HG03575 (cell line): Measurements from ENCODE around the gene COL4A1.

ENCODE experiments used
- ATAC-seq: cut with Tn5 transposase; IDR thresholded peaks from one replicate; pipeline ENCODE4 v1.9.1; 2021; ENCODE audit not compliant: unreplicated experiment, insufficient number of reproducible peaks, low FRiP score; ENCODE audit errors: extremely low read depth

The COL4A1 gene

DNA sequence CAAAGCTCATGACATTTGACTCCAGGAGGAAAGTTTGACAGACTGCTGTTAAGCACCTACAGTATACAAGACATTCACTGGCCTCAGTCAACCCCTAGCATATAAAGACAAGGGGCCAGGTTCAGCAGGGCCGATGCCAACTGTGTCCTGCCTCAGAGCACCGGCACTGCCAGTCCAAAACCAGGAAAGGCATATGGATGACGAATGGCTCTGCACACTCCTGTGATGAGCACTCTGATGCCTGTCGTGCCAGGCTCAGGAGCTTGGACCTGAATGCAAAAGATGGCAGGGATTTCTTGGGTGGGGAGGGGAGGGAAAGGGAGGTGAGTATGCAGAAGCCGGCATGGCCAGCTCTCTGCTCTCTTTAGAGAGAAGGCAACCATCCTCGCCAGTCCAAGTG lies 38.9 kb downstream of the COL4A1 start:
- ATAC-seq = no peak

DNA sequence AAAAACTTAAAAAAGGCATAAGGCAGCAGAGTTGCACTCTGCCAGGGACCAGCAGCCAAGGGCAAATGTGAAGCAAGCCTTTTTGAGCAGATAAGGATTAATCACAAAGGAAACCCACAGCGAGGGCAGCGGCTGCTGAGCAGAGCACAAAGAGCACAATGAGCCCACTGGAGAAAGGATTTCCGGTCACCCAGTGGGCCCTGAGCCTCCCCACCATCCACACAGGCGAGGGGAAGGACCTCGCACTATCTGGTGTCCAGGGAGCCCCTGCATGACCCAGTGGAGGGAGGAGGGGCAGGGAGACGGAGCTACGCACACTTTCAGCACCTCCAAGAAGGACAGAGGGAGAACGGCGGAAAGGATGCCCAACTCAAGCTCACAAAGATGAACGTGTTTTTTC lies 40.0 kb downstream of the COL4A1 start:
- ATAC-seq = no peak

DNA sequence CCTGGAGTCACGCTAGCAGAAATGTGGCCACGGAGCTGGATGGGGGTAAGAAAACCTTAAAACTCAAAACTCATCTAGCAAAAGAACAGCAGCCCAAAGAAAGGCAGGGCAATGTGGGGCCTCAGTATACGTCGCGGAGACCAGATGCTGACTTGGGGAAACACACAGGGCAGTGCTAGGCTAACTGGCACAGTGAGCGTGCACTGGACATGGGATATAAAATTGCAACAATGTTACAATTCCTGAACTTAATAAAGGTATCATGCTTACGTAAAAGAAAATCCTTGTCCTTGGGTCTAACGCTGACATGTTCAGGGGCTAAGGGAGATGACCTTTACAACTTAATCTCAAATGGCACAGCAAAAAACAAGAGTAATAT lies 40.5 kb downstream of the COL4A1 start:
- ATAC-seq = no peak

DNA sequence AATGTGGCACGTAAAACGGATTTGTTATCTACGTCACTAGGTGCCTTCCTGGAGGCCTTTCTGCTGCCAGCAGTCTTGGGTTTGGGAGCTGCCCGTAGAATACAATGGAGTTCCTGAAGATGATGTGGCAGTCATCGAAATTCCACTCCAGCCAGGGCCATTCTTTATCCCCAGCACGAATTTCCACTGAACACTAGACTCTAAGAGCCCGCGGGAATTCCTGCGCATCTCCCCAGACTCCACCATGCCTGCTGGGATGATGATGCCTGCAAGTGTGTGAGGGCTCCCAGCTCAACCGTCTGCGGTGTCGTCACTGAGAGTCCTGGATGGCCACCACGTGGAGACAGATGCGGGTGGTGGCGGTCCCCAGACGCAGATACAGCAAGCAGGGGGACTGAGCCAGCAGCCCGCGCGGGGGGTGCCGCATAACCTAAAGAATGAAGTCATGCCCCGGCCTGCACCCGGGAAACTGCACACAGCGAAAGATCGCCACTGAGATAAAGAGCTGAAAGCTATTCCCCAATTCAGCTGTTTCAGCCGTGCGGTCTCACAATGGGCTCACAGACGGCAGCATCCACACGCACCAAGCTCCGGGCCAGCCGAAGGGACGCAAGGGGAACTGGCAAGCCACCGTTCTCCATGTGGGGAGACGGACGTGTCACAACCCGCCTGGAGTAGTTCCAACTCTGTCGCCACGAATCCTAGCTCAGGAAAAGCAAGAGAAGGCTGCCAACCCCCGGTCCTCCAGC lies 41.1 kb downstream of the COL4A1 start:
- ATAC-seq = no peak

DNA sequence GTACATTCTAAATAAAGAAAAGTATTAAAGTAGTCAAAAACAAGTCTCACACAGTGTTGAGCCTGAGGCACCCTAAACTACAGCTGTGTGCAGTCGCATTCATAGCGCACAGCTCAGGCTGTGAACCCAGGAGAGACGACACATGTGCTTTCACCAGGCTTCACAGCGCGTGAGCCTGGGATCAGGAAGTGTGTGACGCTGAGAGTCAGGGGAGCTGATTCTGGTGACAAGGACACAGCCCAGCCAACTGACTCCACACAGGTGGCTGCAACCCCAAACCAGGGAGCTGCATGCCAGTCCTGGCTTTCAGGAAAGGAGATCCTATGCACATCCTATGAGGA lies 41.6 kb downstream of the COL4A1 start:
- ATAC-seq = no peak

DNA sequence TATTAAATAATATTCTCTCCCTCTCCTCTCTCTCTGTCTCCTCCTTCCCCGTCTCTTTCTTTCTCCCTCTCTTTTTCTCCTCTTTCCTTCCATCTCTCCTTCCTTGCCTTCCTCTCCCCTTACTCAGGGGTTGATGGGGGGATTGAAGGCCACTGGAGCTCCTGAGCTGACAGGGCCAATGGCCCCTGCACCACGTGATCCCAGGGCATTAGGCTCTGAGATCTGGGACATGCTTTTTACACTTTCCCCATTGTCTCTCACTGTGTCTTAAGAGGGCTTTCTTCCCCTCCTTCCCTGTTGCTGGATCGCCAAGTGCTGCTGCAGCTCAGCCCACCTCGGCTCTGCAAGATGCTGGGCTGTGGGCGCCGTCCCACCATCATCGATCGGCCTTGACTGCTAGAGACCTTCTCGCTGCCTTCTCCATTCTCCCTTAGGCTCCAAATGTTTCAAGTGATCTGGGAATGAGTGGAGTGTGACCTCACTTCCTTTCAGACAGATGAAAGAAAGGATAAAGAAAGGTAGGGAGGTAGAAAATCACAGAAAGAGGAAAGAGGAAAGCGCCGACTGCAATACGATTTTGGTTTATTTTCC lies 42.2 kb downstream of the COL4A1 start:
- no peak for ATAC-seq

DNA sequence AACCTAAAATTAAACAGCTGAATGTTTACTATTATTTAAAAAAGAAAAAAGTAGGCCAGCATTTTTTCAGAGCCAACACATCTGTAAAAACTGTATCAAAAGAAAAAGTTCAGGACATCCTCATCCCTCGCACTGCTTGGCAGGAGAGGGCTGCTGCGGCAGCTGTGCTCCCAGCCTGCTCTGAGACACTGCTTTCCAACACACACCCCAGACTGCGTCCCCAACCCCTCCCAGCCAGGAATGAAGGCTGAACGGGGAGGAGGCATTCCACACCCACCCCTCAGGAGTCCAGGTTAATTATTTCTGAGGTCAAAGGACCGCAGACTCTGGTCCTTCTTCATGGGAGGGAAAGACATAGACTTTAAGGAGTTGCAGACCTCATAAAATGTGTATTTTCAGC lies 43.1 kb downstream of the COL4A1 start:
- ATAC-seq = no peak

DNA sequence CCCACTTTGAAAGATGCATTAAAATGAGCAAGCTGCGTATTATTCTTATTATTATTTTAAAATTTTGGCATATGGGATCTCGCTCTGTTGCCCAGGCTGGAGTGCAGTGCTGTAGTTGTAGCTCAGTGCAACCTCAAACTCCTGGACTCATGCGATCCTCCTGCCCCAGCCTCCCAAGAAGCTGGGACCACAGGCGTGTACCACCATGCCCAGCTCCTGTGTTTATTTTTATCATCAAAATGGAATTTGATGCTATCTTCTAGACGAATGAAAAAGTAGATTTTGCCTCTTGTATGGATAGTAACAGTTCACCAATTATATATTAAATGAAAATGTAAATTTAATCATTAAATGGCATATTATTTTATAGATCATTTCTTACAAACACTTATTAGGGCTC lies 43.6 kb downstream of the COL4A1 start:
- no peak for ATAC-seq

DNA sequence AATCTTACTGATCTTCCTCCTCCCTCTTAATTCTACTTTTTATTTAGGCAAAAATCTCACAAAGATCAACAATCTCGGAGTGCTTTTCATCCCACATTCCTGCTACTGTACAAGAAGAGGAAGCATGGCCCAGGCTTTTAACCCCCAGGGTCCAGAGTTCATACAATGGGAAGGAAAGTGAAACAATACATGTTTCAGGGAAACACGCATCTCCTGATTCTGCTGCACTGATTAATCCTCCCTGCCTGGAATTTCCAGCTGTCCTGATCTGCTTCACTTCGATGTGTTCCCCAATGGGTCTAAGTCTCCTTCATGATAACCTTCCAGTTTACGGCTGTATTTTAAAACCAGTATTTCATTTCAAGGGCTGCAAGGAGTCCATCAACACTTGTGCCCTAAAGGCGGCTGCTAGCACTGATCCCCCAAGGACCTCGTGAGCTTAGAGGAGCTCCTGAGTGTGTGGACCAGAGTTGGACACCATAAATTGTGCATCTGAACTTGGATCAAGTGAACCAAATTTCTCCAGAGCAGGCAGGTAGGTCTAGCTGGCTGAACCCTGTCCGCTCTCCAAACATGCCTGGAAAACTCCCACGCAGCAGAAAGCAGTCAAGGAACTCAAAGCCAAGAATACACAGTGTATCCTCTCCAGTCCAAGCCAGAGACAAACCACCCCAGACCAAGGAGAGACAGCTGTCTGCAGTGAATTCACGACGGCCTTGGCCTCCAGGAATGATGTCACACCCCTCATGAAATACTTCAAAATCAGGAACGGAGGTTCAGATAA lies 44.3 kb downstream of the COL4A1 start:
- ATAC-seq = no peak

DNA sequence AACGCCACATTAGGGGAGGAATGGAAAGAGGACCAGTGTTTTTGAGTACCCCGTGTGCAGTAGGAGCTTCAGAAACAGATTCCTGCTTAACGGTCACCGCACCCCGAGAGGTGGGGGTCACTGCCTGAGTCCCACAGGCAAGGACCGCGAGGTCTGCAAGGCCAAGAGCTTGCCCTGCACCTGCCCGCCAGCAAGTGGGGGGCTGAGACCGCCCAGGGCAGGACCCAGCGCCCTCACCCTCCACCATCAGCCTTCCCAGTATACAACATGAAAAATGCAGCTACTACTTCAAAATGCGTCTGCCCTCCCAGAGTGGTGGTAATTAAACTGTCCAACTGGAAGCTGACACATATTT lies 44.9 kb downstream of the COL4A1 start:
- ATAC-seq = no peak

DNA sequence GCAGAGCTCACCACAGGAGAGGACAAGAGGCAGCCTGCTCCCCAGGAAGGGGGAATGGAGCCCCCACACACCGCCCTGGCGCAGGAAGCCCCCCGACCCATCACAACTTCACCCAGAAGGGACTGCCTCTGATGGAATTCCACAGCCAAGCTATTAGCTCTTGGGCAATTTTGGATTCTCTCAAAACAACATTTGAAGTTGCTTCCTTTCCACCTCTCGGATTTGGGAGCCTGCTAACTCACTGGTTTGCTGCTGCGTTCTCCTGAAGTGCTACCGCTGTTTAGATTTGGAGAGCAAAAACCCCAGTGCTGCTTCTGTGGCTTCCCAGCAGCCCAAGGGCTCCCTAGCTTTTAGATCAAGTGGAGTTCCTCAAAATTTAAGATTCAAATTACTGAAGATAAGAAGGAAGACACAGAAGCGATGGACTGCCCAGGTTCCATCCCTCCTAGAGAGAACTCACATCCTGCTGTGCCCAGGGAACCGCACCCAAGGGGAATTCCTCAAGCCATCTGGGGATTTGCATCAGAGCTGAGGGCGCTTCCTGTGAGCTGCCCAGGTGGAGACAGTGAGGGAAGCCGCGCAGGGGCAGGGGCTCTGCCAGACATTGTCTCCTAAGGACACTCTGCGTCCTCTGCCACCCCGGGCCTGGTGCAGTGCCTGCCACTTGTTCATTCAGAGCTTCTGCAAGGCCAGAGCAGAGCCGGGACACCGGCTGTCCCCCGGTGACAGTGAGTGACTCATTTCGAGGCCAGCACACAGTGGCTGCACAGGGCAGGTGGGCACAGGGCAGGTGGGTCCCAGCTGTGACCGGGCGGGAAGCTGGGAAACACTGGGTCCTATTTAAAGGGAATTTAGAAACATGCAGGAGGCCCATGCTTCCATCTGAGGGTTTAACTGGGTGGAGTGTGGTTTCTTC lies 45.5 kb downstream of the COL4A1 start:
- ATAC-seq = no peak

DNA sequence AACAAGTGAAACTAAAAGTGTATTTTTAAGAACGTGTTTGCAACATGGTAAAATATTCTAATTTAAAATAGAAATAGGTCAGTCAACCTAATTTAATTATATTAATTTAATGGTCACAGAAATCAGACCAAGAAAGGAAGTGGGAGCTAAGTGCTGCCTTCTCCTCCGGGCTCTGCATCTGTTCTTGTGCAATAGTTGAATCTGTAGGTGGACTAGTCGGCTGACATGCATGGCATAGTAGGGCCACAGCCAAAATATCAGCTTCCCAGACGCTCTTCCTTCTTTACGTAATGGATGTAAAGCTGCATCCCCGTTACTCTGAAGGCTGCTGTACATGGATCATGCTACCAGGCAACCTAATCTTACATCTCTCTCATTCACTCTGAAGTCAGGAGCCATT lies 47.3 kb downstream of the COL4A1 start:
- ATAC-seq = no peak

DNA sequence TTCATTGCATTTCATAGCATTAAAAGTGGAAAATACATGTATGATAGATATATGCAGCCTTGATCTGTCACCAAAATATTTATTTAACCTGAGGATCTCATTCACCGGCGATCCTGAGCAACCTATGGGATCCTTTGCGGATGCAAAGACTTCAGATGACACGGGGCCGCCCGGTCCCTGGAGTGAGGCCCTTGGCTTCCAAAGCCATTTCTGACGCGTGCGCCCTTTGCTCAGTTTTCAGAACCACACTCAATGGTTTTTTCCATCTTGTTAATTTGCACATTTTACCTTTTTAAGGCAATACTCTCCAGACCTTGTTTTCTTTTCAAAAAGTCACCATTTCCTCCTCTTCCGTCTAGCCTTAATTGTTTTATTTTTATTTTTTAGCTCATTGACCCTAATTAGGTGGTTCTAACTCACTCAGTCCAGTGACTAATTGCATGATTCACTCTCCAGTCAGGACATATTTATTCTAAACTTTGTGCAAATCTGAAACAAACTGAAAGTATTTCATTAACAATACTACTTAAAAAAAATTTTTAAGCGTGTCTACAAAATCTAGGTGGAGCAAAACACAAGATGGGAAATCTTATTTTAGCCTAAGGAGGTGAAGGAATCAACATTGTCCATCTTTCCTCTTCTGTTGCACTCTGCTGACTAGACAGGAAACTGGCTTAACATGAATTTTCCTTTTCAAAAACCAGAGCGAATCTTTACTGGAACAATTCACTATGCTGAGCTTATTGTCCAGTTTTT lies 47.9 kb downstream of the COL4A1 start:
- ATAC-seq = no peak

DNA sequence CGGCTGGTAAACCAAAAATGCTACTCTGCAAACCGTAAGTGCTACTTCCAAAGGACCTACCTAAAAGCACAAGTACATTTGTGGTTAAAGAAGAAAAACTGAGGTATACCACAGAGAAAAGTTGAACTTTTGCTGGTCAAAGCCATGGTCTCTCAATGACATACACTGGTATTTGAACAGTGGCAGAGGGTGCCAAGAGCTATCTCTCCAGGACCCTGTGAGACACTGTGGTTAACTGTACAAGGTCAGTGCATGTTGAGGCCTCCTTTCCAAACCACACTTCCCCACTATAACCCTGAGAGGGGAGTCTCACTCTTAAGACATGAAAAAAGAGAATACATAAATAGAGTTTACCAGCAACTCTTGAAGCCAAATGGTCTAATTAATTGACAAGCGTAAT lies 49.5 kb downstream of the COL4A1 start:
- no peak for ATAC-seq

DNA sequence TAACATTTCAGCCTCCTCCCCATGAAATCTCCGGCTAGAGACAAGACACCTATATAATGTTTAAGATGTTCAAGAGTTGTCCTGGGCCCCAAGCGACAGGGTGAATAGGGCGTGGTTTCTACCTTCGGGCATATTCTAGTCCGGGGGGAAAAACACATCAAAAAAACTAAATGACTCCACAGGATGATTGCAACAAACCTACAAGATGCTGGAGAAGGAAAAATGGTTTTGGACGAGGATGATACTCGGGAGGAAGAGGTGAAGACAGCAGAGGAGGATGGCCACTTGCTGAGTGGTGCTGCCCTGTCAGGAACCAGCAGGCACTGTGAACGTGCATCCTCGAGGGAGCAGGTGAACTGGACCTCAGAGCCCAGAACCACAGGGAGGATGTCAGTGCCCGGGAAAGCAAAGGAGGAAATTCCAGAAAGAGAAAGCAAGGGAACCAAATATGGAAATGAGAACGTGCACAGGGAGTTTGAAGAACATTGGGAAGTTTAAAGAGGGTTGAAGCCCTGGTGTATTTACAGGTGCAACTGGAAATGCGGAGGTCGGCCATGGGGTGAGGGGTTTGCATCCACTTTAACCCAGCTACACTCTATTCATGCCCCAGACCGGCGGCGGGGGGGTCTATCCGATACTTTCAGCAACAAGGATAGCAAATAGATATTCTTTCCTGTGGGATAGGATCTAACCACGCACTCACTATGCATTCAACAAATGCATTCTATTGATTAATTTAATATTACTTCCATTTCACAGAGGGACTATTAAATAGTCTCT lies 50.6 kb downstream of the COL4A1 start:
- ATAC-seq = no peak

DNA sequence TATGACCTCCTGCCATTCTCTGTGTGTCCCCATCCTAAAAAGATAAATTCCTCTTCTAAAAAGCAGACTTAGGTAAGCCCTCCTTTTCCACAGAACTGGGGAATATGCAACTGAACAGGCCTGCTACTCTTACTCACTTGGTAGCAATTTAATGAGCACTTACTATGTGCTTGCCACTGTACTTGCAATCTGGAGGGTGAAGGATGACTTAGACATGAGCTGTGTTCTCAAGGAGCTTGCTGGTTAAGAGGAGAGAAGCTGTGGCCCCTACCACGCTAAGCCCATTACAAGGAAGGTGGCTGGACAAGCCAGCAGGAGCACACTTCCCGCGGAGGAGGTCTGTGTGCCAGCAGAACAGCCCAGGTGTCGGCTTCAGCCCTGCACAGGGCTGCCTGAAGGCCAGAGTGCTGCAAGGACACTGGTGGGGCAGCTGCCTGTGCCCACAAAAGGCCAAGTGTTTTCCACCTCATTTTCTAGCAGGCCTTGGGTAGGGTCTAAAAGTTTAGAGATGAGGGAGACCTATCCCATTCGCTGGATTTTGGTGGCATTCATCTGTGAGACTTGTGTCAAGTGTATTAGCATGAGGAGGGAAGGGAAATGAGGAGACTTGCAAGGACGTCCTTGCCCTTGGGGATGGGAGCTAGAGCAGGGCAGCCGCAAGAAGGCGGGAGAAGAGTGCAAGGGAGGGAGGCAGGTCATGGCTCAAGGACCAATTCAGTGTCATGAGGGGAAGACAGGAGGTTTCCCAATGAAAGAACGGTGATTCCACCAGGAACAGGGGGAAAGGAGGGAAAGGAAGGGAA lies 52.0 kb downstream of the COL4A1 start:
- no peak for ATAC-seq

DNA sequence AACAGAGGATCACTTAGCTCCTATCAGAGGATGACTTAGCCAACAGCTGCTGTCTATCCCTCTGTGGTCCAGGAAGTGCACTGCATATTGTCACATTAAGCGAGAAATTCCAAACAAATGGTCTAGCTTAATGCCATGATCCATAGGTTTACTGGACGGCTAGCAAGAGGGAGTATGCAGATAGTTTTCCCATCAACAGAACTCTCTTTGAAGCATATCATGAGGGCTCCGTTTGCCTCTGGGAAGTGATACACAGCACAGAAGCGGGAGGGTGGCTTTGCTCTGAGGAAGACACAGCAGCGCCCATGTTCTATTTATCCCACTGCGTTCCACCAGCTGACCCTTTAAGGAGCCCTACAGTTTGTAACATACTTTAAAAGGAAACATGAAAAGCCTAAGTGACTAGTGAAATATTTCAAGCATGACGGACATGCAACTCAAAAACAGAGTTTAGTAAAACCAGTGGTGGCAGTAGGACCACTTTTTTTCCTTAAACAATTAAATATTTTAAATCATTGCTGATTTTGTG lies 52.7 kb downstream of the COL4A1 start:
- ATAC-seq = no peak
